ENCODE data around the gene MCM3.

The MCM3 gene

GRCh38 chr6:52251113-52251512, 33.4 kb downstream of the MCM3 start:
- DNase-seq (ENCODE audit: insufficient read length, low spot score) (no peak), FAIRE-seq (no peak)
- TF ChIP-seq POLR2A (IDR thresholded peaks at IDR 0.05; ENCODE audit: low read depth, low read length) = no peak

GRCh38 chr6:52249078-52249477, 35.5 kb downstream of the MCM3 start:
- no peak for TF ChIP-seq POLR2A (IDR thresholded peaks at IDR 0.05; ENCODE audit: low read depth, low read length)
- FAIRE-seq (no peak), DNase-seq (ENCODE audit: insufficient read length, low spot score) (no peak)

GRCh38 chr6:52245425-52245824, 39.1 kb downstream of the MCM3 start:
- FAIRE-seq (no peak), DNase-seq (ENCODE audit: insufficient read length, low spot score) (no peak)
- TF ChIP-seq POLR2A (IDR thresholded peaks at IDR 0.05; ENCODE audit: low read depth, low read length) = no peak

GRCh38 chr6:52244400-52244799, 40.1 kb downstream of the MCM3 start, which contains the start of gene IL17F:
TSS of gene IL17F (minus strand) at chr6:52244500. CDS start at chr6:52244429, 71 bp downstream.
- no peak for DNase-seq (ENCODE audit: insufficient read length, low spot score)
- FAIRE-seq = no peak
- TF ChIP-seq POLR2A (IDR thresholded peaks at IDR 0.05; ENCODE audit: low read depth, low read length) = no peak

- no peak for DNase-seq (ENCODE audit: insufficient read length, low spot score)
- no peak for TF ChIP-seq POLR2A (IDR thresholded peaks at IDR 0.05; ENCODE audit: low read depth, low read length)
- FAIRE-seq = no peak
Observed at GRCh38 chr6:52243282-52243893, 41.2 kb downstream of the MCM3 start.

GRCh38 chr6:52241819-52242218, 42.7 kb downstream of the MCM3 start:
- FAIRE-seq = no peak
- DNase-seq (ENCODE audit: insufficient read length, low spot score) = no peak
- TF ChIP-seq POLR2A (IDR thresholded peaks at IDR 0.05; ENCODE audit: low read depth, low read length) = no peak

GRCh38 chr6:52233975-52234823, 50.3 kb downstream of the MCM3 start:
- DNase-seq (ENCODE audit: insufficient read length, low spot score) = peak; percentile 66
- no peak for TF ChIP-seq POLR2A (IDR thresholded peaks at IDR 0.05; ENCODE audit: low read depth, low read length)
- peak; percentile 84 for FAIRE-seq

- FAIRE-seq (no peak), DNase-seq (ENCODE audit: insufficient read length, low spot score) (no peak)
- TF ChIP-seq POLR2A (IDR thresholded peaks at IDR 0.05; ENCODE audit: low read depth, low read length) = no peak
Observed at GRCh38 chr6:52233005-52233404, 51.5 kb downstream of the MCM3 start.

GRCh38 chr6:52231406-52232127, 53.0 kb downstream of the MCM3 start:
- TF ChIP-seq POLR2A (IDR thresholded peaks at IDR 0.05; ENCODE audit: low read depth, low read length) = no peak

GRCh38 chr6:52230685-52231084, 53.9 kb downstream of the MCM3 start:
- FAIRE-seq = no peak
- no peak for DNase-seq (ENCODE audit: insufficient read length, low spot score)
- no peak for TF ChIP-seq POLR2A (IDR thresholded peaks at IDR 0.05; ENCODE audit: low read depth, low read length)

More at GRCh38 chr6:52231406-52232127, 53.0 kb downstream of the MCM3 start:
- DNase-seq (ENCODE audit: insufficient read length, low spot score) (no peak), FAIRE-seq (no peak)

- TF ChIP-seq POLR2A (IDR thresholded peaks at IDR 0.05; ENCODE audit: low read depth, low read length) = no peak
- FAIRE-seq (no peak), DNase-seq (ENCODE audit: insufficient read length, low spot score) (no peak)
Observed at GRCh38 chr6:52227495-52227894, 57.0 kb downstream of the MCM3 start.

GRCh38 chr6:52221302-52221701, 63.2 kb downstream of the MCM3 start:
- FAIRE-seq (no peak), DNase-seq (ENCODE audit: insufficient read length, low spot score) (no peak)
- TF ChIP-seq POLR2A (IDR thresholded peaks at IDR 0.05; ENCODE audit: low read depth, low read length) = no peak

GRCh38 chr6:52217761-52218160, 66.8 kb downstream of the MCM3 start:
- no peak for TF ChIP-seq POLR2A (IDR thresholded peaks at IDR 0.05; ENCODE audit: low read depth, low read length)
- no peak for FAIRE-seq
- no peak for DNase-seq (ENCODE audit: insufficient read length, low spot score)

GRCh38 chr6:52216932-52217575, 67.5 kb downstream of the MCM3 start:
- no peak for DNase-seq (ENCODE audit: insufficient read length, low spot score)
- no peak for FAIRE-seq
- TF ChIP-seq POLR2A (IDR thresholded peaks at IDR 0.05; ENCODE audit: low read depth, low read length) = no peak

Measured in H54 (cell line).